HG02938 (cell line): ENCODE results near the gene UQCRHL.

Experiments
- ATAC-seq: cut with Tn5 transposase; IDR thresholded peaks from one replicate; pipeline ENCODE4 v1.9.1; 2021; ENCODE audit warnings: mild to moderate bottlenecking, moderate library complexity; ENCODE audit not compliant: unreplicated experiment

UQCRHL gene

GRCh38 chr1:15799004-15799867, 8.2 kb downstream of the UQCRHL start:
- ATAC-seq, result no peak

GRCh38 chr1:15797614-15798390, 9.6 kb downstream of the UQCRHL start:
- no peak for ATAC-seq

GRCh38 chr1:15796086-15796462, 11.4 kb downstream of the UQCRHL start:
- no peak for ATAC-seq

- ATAC-seq, result no peak
These were observed 18.7 kb downstream of the UQCRHL start for GRCh38 chr1:15788624-15789301.

- no peak for ATAC-seq
These were observed 20.9 kb downstream of the UQCRHL start for GRCh38 chr1:15786581-15786980.

- ATAC-seq, result no peak
These were observed 21.8 kb downstream of the UQCRHL start for GRCh38 chr1:15785683-15786082.

GRCh38 chr1:15777909-15778707, 29.3 kb downstream of the UQCRHL start:
- no peak for ATAC-seq

GRCh38 chr1:15775706-15776105, 31.7 kb downstream of the UQCRHL start:
- no peak for ATAC-seq

GRCh38 chr1:15771836-15772515, 35.5 kb downstream of the UQCRHL start:
- ATAC-seq, result no peak

- no peak for ATAC-seq
These were observed 37.0 kb downstream of the UQCRHL start for GRCh38 chr1:15770313-15770962.

- ATAC-seq, result no peak
These were observed 39.1 kb downstream of the UQCRHL start for GRCh38 chr1:15768388-15768787.

- no peak for ATAC-seq
These were observed 39.5 kb downstream of the UQCRHL start for GRCh38 chr1:15767941-15768340.

GRCh38 chr1:15765495-15766194, 41.8 kb downstream of the UQCRHL start:
- ATAC-seq, result no peak

GRCh38 chr1:15764890-15765289, 42.6 kb downstream of the UQCRHL start:
- no peak for ATAC-seq

- ATAC-seq, result no peak
These were observed 43.1 kb downstream of the UQCRHL start for GRCh38 chr1:15764269-15764764.

GRCh38 chr1:15762546-15762945, 44.9 kb downstream of the UQCRHL start:
- no peak for ATAC-seq

- no peak for ATAC-seq
These were observed 45.9 kb downstream of the UQCRHL start for GRCh38 chr1:15761366-15762128.
